ENCODE results near the gene CDH15.

GRCh38 chr16:89184677-89184932 lies 13.1 kb downstream of the CDH15 start:
- no peak for TF ChIP-seq OSR1 (CRISPR knock-in tag; IDR thresholded peaks at IDR 0.05)
- TF ChIP-seq, protein P1, sequence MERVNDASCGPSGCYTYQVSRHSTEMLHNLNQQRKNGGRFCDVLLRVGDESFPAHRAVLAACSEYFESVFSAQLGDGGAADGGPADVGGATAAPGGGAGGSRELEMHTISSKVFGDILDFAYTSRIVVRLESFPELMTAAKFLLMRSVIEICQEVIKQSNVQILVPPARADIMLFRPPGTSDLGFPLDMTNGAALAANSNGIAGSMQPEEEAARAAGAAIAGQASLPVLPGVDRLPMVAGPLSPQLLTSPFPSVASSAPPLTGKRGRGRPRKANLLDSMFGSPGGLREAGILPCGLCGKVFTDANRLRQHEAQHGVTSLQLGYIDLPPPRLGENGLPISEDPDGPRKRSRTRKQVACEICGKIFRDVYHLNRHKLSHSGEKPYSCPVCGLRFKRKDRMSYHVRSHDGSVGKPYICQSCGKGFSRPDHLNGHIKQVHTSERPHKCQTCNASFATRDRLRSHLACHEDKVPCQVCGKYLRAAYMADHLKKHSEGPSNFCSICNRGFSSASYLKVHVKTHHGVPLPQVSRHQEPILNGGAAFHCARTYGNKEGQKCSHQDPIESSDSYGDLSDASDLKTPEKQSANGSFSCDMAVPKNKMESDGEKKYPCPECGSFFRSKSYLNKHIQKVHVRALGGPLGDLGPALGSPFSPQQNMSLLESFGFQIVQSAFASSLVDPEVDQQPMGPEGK (CRISPR knock-in tag; IDR thresholded peaks at IDR 0.05; ENCODE audit: borderline replicate concordance), result no peak
- no peak for TF ChIP-seq PPARA (CRISPR knock-in tag; IDR thresholded peaks at IDR 0.05; ENCODE audit: borderline replicate concordance)
- TF ChIP-seq CREB5 (CRISPR knock-in tag; IDR thresholded peaks at IDR 0.05; ENCODE audit: low read depth), result no peak

Data from SK-N-SH treated with all-trans-retinoic acid at 6 μM for 48 hours (cell line).